DMS53 treated with DMSO at 0.1 percent for 48 hours (cell line): Measurements from ENCODE around the gene ADD3.

ENCODE experiments used
- DNase-seq: peaks from one replicate; lab custom pipeline; 2025; ENCODE audit not compliant: unreplicated experiment; lab: John Stamatoyannopoulos, UW

Gene ADD3

GRCh38 chr10:110144507-110144906 is 136.7 kb downstream of the ADD3 start:
- DNase-seq = no peak

DNA sequence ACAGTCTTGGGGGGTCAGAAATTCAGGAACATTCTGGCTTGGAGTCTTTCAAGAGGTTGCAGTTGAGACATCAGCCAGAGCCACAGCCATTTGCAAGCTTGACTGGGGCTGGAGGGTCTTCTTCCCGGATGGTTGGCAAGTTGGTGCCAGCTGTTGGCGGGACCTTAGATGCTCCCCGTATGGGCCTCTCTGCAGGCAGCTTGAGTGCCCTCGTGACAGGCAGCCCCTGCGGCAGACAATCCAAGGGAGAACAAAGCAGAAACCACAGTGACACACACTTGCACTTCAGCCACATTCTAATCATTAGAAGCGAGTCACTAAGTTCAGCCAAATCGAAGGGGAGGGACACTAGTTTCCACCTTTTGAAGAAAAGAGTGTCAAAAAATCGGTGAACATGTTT is 140.2 kb downstream of the ADD3 start:
- no peak for DNase-seq

DNA sequence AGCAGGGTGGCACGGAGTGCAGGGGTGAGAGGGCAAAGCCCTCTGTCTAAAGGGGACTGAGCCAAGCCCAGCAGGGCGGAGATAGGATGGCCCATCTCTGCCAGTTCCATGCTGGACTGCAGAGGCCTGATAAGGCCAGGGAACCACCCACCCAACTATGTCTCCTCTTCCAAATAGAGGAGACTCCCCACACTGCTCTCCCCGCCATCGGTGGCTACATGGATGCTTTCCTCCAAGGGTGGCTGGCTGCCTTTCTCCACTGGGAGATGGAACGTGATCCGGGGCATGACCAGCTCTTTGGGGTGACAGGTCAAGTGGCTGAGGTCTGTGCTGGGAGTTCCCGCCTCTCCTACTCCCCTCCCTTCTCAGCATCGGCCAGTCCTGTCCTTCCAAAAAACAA is 141.5 kb downstream of the ADD3 start:
- no peak for DNase-seq

- DNase-seq = no peak
These were observed 142.3 kb downstream of the ADD3 start for GRCh38 chr10:110150046-110150445.

DNA sequence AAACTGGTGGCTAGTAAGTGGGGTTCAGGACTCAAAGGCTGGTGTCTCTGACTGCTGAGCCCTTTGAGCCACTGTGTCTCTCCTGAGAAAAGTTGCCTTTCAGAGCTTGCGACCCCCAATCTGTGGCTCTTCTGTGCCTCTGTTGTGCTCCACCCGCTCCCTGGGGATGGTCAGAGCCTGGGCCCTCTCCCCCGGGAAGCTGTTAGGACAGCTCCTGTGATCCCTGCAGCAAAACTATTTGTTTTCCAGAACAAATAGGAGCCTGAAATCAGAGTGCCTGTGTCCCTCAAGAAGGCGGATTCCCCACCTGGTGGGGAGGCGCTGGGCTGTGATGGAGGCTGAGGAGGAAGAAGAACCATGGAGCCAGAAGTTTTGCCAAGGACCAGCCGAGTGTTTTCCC is 143.2 kb downstream of the ADD3 start:
- no peak for DNase-seq

DNA sequence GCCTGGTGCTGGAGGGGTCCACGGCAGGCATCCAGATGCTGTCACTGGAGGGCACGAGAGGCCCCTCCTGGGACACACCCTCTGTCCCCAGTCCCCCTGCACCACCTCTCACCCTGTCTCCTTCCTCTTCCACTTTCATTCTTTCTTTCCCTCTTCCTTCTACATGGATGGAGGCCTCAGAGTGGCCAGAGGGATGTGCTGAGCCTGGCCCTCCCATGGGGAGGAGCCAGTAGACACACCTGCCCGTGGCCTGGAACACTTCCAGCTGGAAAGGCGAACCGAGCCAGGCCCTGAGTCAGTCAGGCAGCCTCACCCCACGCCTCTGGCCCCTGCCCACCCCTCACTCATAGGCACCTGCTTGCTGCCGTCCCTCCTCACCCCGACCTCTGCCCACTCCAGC is 143.7 kb downstream of the ADD3 start:
- peak; percentile 84 for DNase-seq

GRCh38 chr10:110151971-110152370 is 144.2 kb downstream of the ADD3 start:
- DNase-seq = no peak

- DNase-seq = no peak
These were observed 145.6 kb downstream of the ADD3 start for GRCh38 chr10:110153396-110153795.

DNA sequence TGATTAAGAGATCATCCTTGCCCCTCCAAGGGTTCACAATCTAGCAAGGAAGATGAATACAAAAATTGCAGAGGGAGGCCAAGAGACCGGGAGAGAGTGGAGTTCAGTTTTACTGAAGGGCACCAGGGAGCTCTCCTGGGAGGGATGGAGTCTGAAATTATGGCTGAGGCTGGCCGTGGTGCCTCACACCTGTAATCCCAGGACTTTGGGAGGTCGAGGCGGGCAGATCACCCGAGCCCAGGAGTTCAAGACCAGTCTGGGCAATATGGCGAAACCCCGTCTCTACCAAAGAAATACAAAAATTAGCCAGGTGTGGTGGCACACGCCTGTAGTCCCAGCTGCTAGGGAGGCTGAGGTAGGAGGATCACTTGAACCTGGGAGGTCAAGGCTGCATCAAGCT is 148.3 kb downstream of the ADD3 start:
- no peak for DNase-seq

- DNase-seq = no peak
These were observed 150.5 kb downstream of the ADD3 start for GRCh38 chr10:110158051-110159005.

- no peak for DNase-seq
These were observed 152.3 kb downstream of the ADD3 start for GRCh38 chr10:110160081-110160480.

GRCh38 chr10:110160522-110160921 is 152.7 kb downstream of the ADD3 start:
- DNase-seq = no peak

DNA sequence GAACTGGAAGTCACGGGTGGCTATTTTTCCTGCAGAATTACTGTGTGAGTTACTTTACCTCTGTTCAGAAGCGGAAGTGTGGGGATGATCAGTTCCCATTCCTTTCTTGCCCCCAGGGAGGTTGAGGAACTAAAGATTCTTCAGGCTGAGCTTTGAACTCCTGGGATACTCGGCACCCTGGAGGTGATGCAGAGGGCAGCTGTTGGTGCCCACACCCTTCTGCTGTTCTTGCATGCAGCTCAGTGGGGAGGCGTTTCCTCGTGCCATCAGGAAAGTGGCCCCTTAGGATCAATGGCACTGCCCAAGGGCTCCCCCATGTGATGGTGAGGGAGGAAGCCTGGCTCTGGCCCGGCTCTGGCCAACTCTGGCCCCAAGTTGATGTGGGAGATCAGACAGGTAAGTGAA is 155.0 kb downstream of the ADD3 start:
- DNase-seq = no peak

DNA sequence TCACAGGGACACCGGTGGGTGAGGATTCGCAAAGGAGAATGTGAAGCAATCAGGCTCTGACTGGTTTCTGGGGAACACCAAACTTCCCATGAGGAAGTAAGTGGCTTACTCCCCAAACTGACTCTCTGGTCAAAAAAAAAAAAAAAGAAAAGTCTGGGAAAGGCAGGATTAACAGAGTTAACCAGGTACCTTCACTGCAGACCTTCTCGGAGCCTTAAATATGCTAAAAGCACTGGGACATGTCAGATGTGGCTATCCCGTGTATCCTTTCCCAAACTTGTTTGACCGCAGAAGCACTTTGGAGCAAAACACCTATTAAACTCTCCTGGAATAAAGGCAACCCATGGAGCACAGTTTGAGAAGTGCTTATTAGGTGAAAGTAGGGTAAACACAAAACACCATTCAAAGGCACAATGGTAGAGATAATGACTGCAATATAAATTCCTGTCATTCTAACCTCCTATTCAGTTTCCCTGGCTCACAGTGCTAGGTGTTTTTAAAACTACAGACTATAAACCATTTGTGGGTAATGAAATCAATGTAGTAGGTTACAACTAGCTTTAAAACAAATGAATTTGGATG is 155.5 kb downstream of the ADD3 start:
- DNase-seq = no peak

DNA sequence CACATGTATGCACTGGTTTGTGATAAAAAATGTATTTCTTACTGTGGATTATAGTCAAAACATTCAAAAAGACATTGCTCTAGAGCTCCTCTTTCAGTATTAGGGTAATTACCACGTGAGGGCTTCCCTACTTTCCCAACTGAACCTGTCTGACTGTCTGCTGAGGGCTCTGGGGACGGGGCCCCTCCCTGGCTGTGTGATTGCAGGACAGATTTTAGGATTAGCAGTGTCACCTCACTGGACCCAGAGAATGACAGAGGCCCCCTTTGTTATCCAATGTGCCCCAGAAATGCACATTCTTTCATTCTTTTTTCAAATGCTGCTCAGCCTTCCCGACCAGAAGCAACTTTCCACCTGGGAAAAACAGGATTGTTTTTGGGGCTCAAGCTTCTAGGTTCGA is 156.1 kb downstream of the ADD3 start:
- no peak for DNase-seq

DNA sequence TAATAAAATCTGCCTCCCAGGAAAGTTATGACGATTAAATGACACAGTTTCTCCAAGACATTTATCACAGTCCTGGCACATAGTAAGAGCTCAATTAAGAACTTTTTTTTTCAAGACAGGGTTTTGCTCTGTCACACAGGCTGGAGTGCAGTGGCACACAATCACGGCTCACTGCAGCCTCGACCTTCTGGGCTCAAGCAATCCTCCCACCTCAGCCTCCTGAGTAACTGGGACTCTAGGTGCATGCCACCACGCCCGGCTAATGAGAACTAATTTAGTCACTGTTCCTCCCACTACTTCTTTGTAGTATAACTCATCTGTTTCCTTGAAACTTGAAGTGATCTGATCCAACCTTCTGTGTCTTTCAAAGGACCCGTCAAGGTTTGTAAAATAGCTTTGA is 157.5 kb downstream of the ADD3 start:
- no peak for DNase-seq

GRCh38 chr10:110167149-110167548 is 159.4 kb downstream of the ADD3 start:
- DNase-seq = no peak

DNA sequence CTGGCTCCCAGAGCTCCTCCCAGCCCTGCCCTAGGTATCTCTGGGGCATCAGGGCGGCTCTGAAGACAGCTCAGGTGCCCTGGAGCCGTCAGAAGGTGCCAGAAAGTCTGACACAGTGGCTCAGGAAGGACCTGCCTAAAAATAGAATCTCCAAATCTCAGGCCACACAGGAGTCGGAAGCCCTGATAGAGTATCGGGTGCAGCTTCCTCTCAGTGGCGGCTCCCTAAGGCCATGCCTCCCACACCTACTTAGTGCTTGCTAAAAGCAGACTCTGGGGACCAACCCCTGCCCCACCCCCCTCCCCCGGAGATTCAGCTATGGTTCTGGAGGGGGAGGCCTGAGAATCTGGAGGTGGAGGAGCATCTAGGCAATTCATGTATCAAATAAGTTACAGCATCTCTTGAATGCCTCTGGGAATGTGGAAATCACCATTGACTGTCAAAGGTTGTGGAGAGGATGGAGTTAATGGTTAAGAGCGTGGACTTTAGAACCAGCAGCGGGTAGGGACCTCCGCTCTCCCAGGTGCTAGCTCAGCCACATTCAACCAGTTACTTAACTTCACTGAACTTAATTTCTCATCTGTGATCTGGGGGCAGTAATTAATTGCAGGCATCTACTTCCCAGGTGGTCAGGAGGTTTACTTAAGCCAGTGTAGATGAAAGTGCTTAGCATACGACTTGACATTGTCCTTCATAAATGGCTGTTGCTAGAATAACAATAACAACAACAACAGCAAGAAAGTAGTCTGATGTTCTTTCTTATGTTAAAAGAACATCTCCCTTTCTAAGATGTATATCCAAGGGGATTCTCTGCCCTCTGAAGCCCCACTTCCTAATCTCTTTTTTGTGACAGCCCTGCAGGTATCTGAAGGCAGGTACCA is 161.1 kb downstream of the ADD3 start:
- DNase-seq = no peak

- DNase-seq = no peak
These were observed 161.8 kb downstream of the ADD3 start for GRCh38 chr10:110169586-110169985.

DNA sequence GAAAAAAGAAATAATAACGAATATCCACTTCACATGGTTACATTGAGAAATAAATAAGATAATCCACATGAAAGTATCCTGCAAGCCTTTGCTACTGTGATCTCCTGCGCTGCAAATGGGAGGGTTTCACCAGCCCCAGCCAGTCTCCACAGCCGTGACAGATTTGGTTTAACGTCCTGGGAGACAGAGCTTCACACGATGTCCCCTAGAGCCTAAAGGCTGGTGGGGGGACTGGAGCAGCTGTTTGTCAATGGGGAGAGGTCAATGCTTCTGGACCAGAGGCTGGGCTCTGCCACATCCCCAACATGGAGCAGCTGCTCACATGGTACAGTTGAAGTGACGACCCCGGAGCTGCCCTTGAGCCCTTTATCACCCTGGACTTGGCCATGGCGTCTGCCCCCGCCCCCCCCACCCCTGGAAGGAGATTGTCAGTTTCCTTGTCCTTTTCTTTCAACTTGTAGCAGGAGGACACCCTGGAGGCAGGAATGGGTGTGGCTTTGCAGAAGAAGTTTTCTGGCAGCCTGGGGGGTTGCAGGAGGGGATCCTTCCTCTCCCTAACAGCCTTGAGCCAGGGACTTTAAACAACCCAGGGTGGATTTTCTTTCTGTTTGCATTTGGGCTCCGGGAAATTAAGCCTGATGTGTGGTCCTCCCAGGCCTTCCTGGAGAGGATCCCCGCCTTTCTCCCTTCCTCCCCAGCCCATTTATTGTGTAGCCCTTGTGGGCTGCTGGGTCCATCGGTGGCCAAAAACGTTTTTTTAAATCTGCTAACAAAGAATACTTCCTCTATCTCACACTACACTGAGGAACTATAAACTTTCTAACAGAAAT is 162.6 kb downstream of the ADD3 start:
- no peak for DNase-seq

DNA sequence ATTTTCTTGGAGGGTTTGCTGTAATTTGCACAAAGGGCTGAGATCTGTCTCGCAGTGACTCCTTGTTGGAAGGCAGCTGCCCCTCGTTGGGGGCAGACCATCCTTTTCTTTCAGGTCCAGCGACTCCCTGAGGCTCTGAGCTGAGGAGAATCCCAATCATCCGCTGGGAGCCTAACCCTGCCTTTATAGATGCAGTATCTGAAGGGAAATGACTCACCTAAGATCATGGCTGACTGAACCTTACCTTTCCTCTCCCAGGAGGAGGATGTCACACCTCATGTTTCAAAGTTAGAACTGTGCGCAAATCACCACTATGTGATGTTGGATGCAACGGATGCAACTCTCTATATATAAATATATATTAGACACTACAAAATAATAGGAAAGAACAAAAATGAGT is 163.2 kb downstream of the ADD3 start:
- no peak for DNase-seq
